Uterus (tissue), 4 donors: Measurements from ENCODE around the gene WDR20. TPM values are rescaled to one million over a fixed set of nuclear protein-coding genes. Genes with fewer than 3 reads are reported as not detected.

Experiments
- DNase-seq, 2 donors: peaks; one replicate each; pipeline ENCODE4 v3.0.0-alpha.2; 2019 to 2020
- H3K27ac ChIP-seq, 2 donors: fragments of 200-600 bp; sonication (generic); 1 replicate in 1 of 2; 2 replicates in 1 of 2; pipeline ENCODE4 v1.5.1; 2016 to 2018
- H3K27me3 ChIP-seq, 2 donors: fragments of 200-600 bp; sonication (generic); one replicate each; pipeline ENCODE4 v1.5.1; 2018 to 2019; ENCODE audit warnings: control low read depth in 1 of 2
- H3K36me3 ChIP-seq, 2 donors: fragments of 200-600 bp; sonication (generic); one replicate each; pipeline ENCODE4 v1.5.1; 2019; ENCODE audit warnings: control low read depth in 1 of 2
- H3K4me1 ChIP-seq, 2 donors: fragments of 200-600 bp; sonication (generic); one replicate each; pipeline ENCODE4 v1.5.1; 2018 to 2019; ENCODE audit warnings: control low read depth in 1 of 2
- H3K4me3 ChIP-seq, 2 donors: fragments of 200-600 bp; sonication (generic); 1 replicate in 1 of 2; 2 replicates in 1 of 2; pipeline ENCODE4 v1.5.1; 2018 to 2019; ENCODE audit warnings: mild to moderate bottlenecking in 1 of 2
- H3K9me3 ChIP-seq, 2 donors: fragments of 200-600 bp; sonication (generic); one replicate each; pipeline ENCODE4 v1.5.1; 2019; ENCODE audit warnings: control low read depth in 1 of 2
- CTCF ChIP-seq, 4 experiments: fragments of 200-600 bp in 2 of 4; fragments of 450-650 bp in 2 of 4; sonication (generic) in 2 of 4; IDR thresholded peaks; one replicate each; pipeline ENCODE4 v1.5.1; 2016 to 2019; ENCODE audit warnings: antibody characterized with exemption in 4 of 4, mild to moderate bottlenecking in 2 of 4, moderate library complexity in 1 of 4
- POLR2A ChIP-seq, 2 donors: fragments of 450-650 bp; IDR thresholded peaks; one replicate each; pipeline ENCODE4 v1.6.1; 2016; ENCODE audit warnings: antibody characterized with exemption in 2 of 2, mild to moderate bottlenecking in 1 of 2, moderate library complexity in 1 of 2
- intact Hi-C: fragments of 100-400 bp; cut with DNase I; formaldehyde crosslinking; loops from one replicate; pipeline ENCODE4 v1.15.1; 2023; ENCODE audit warnings: low total_unique reads
- total RNA-seq, 4 donors: library from RNA; depleted of rRNA in 3 of 4; stranded (reverse); fragments of >200 nt in 3 of 4; gene quantifications; one replicate each; pipeline versions ENCODE4 v1.1.0 to v1.2.4, GENCODE V29; 2014 to 2023
- donor health status: DM: yes; HTN: yes; CAD: no.

WDR20 gene
- total RNA-seq, 4 donors from 2014 or later, result 45.9 to 81.8 (median 53.7) TPM

- no peak overlapping the region for H3K4me3 ChIP-seq
- no peak overlapping the region for H3K27ac ChIP-seq
Measured at GRCh38 chr14:102177161-102177560, 37.5 kb downstream of the WDR20 start.

GRCh38 chr14:102178806-102179205, 39.1 kb downstream of the WDR20 start:
- intact Hi-C loops, result no loop called here
- DNase-seq, result no peak
- peaks cover 0 to 14% of the 10 kb centered on the region in 2 donors for H3K4me1 ChIP-seq
- no peaks in the 10 kb centered on the region for H3K36me3 ChIP-seq
- no peak overlapping the region for H3K27ac ChIP-seq
- TF ChIP-seq CTCF (IDR thresholded peaks at IDR 0.05), result no peak
- H3K4me3 ChIP-seq, result no peak overlapping the region
- H3K27me3 ChIP-seq, result no peaks in the 10 kb centered on the region
- no peaks in the 10 kb centered on the region for H3K9me3 ChIP-seq

More at GRCh38 chr14:102177161-102177560, 37.5 kb downstream of the WDR20 start:
- intact Hi-C loops, result no loop called here
- peaks cover 0 to 3% of the 10 kb centered on the region in 2 donors for H3K4me1 ChIP-seq
- H3K27me3 ChIP-seq, result no peaks in the 10 kb centered on the region
- no peak for DNase-seq
- TF ChIP-seq POLR2A (IDR thresholded peaks at IDR 0.05) (no peak), CTCF (IDR thresholded peaks at IDR 0.05) (no peak)
- no peaks in the 10 kb centered on the region for H3K9me3 ChIP-seq
- no peaks in the 10 kb centered on the region for H3K36me3 ChIP-seq

- Histone ChIP-seq H3K9me3 (no peaks in the 10 kb centered on the region), H3K27me3 (no peaks in the 10 kb centered on the region), H3K4me3 (no peak overlapping the region), H3K4me1 (peaks cover 0 to 14% of the 10 kb centered on the region in 2 donors), H3K27ac (no peak overlapping the region), H3K36me3 (no peaks in the 10 kb centered on the region)
- TF ChIP-seq CTCF (IDR thresholded peaks at IDR 0.05), result no peak
- no peak for TF ChIP-seq POLR2A (IDR thresholded peaks at IDR 0.05)
- intact Hi-C loops, result no loop called here
- DNase-seq, result no peak
Measured at GRCh38 chr14:102180248-102180998, 40.7 kb downstream of the WDR20 start.

GRCh38 chr14:102181187-102181586, 41.5 kb downstream of the WDR20 start:
- Histone ChIP-seq H3K4me3 (no peak overlapping the region), H3K4me1 (peaks cover 0 to 14% of the 10 kb centered on the region in 2 donors), H3K27ac (no peak overlapping the region), H3K36me3 (no peaks in the 10 kb centered on the region), H3K27me3 (no peaks in the 10 kb centered on the region), H3K9me3 (no peaks in the 10 kb centered on the region)
- no peak for TF ChIP-seq POLR2A (IDR thresholded peaks at IDR 0.05)
- no peak for TF ChIP-seq CTCF (IDR thresholded peaks at IDR 0.05)
- intact Hi-C loops, result no loop called here
- DNase-seq, result no peak

GRCh38 chr14:102182190-102182589, 42.5 kb downstream of the WDR20 start:
- no peak for DNase-seq
- no peaks in the 10 kb centered on the region for H3K9me3 ChIP-seq
- intact Hi-C loops, result no loop called here
- H3K36me3 ChIP-seq, result no peaks in the 10 kb centered on the region
- no peak overlapping the region for H3K27ac ChIP-seq
- TF ChIP-seq POLR2A (IDR thresholded peaks at IDR 0.05) (no peak), CTCF (IDR thresholded peaks at IDR 0.05) (no peak)
- no peak overlapping the region for H3K4me3 ChIP-seq
- H3K27me3 ChIP-seq, result no peaks in the 10 kb centered on the region
- H3K4me1 ChIP-seq, result peaks cover 0 to 14% of the 10 kb centered on the region in 2 donors
